GM19463 (cell line): ENCODE measurements around the gene RHBDF2.

Experiments used
- ATAC-seq: cut with Tn5 transposase; IDR thresholded peaks from one replicate; pipeline ENCODE4 v1.9.1; 2021; ENCODE audit warnings: mild to moderate bottlenecking, moderate library complexity; ENCODE audit not compliant: unreplicated experiment

Gene RHBDF2

DNA sequence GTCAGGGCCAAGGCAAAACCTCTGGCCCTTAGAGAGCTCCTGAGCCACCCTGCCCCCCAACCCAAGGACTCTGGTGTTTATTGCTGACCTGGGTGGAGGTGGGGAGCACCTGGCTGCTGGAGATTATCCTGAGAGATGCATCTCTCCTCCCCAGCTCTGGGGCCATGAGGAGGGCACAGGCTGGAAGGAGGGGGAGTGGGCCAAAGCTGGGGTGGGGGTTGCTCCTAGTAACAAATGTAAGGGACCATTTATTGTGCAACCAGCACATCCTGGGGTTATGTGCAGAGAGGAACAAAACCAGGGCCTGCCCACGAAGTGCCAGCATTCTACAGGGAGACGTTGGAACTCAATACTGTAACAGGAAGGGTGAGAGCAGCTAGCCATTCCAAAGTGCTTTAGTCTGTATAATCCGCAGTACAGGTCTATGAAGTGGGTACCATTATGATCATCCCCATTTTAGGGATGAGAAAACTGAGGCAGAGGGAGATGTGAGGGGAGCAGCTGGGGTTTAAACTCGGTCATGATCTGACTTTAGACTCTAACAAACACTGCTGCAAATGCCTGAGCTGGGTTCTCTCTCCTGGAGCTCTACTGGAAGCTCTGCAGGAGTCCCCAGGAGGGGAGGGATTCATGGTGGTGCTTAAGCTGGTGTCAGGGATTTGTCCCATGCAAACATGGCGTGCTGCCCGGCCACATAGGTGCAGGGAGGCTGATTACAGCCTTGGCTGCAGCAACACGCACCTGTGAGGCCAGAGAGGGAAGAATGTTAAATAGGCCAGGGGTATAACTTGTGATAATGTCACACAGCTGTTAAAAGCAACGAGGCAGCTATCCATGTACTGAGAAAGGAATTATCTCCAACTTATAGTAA is 1.4 kb upstream of the RHBDF2 start:
- no peak for ATAC-seq

GRCh38 chr17:76501827-76502307 is 644 bp upstream of the RHBDF2 start:
- no peak for ATAC-seq

DNA sequence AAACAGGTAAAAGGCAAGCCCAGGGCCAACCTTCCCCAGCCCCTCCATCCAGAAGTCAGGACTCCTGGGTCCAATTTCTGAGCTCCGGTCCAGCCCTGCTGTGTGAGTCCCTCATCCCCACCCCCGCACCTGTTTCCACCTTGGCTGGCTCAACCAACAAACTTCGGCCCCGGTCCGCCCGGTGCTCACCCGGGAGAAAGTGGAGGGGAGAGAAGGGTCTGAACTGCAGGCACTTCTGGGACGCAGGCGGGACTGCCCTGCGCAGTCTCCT is 541 bp downstream of the RHBDF2 start:
- ATAC-seq: peak; percentile 7

- ATAC-seq: no peak
Measured at GRCh38 chr17:76500074-76500746, 1.0 kb downstream of the RHBDF2 start.

- no peak for ATAC-seq
Measured at GRCh38 chr17:76499267-76499667, 2.0 kb downstream of the RHBDF2 start.

GRCh38 chr17:76498876-76499251 is 2.4 kb downstream of the RHBDF2 start:
- ATAC-seq: no peak

- no peak for ATAC-seq
Measured at GRCh38 chr17:76497979-76498875, 3.0 kb downstream of the RHBDF2 start.

DNA sequence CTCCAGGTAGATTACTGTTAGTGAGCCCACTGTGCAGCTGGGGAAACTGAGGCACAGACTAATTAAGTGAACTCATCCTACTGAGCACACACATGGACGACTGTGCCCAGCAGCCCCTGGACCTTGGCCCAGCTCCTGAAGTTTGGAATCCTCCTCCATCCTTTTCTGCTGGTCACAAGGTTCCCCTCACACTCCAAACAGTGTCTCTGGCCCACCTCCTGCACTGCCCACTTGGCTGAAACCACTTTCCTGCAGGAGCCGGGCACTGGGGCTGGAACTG is 3.6 kb downstream of the RHBDF2 start:
- no peak for ATAC-seq

GRCh38 chr17:76496464-76496863 is 4.8 kb downstream of the RHBDF2 start:
- no peak for ATAC-seq

DNA sequence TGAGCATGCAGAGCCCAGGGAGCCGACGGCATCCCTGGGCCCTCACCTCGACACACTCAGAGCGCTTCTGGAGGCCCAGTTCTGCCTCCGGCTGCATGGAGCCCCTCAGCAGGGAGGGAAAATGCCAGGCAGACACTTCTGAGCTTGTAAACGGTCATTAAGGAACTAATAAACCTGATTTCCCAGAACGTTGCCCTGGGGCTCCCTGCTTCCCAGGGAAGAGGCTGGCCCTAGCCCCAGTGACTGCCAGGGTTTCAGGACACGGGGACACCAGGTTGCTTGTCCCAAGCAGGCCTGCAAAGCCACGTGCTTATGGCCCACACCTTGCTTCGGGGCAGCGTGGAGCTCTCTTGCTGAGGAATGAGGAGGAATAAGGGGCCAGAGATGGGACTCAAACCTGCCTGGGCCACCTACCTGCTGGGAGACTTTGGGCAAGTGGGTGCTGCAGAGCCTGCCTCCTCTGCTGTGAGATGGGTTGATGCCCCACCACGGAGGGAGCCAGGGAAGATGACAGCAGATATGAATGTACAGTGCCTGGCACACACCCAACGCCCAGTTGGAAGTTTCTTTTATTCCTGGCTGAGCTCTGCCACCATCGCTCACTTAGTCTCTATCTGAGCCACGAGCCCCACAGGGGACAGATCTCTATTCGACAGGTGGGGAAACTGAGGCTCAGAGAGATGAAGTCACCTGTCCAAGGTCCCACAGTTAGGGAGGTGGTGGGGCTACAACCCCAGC is 5.4 kb downstream of the RHBDF2 start:
- ATAC-seq: no peak

DNA sequence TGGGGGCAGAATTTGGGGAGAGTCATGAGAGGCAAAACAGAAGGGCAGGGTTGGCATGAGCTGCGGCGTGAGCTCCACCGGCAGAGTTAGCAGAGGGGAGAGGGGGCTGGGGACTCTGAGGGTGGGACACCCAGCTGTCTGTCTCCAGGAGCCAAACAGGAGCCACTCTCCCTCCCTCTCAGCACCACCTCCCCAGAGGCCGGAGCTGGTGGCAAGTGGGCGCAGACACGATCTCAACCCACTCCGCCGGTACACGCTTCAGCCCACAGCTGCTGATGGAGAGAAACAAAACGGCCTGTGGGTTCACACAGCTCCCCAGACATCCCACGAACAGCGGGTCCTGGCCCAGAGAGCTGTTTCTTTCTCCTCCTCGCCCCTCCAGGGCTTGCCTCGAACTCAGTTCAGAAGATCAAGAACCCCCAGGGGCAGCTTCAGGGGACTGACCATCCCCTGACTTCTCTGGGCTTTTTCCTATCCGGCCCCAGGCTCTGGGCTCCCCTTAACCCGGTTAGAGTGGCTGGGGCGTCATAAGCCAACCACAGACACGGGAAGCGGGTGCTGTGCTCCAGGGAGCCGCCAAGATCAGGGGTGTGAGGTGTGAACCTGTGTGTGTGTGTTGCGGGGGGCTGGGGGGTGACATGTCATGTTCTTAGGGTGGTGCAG is 7.6 kb downstream of the RHBDF2 start:
- peak; percentile 1 for ATAC-seq

- peak; percentile 45 for ATAC-seq
Measured at GRCh38 chr17:76492989-76493501, 8.2 kb downstream of the RHBDF2 start.

- peak; percentile 53 for ATAC-seq
Measured at GRCh38 chr17:76492123-76492988, 8.9 kb downstream of the RHBDF2 start.

DNA sequence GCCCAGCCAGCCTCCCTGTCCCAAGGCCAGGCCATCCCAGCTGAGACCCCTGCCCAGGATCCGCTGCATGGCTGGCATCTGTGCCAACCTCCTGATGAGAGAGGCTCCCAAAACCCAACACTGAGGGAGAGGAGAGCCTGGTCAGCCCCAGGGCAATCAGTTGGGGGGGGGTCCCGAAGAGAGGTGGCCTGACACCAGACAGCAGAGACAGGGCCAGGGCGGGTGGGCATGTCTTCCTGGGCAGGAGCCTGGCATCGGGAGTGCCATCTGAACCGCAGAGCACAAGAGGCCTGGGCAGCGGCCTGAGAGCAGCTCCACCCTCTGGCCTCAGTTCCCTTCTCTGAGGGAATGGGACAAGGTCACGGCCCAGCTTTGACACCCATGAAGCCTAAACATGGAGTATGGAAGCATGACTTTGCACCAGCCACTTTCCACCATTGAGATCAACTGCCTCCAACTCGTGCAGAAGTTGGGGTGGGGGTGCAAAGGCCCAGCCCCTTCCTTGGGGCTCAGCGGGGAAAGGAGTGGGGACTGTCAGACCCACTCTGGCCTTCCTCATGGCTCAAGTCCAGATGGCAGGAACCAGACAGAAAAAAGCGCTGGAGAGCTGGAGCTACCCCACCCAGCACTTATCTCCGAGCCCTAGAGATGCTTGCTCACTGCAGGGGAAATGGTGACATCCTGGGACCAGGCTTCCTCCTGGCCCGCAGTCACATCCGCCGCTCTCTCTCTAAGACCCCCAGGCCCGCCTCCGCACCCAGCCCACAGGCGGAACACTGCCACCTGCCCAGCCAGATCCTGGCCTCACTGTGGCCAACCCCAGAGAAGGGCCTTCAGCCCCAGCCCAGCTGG is 9.7 kb downstream of the RHBDF2 start:
- ATAC-seq: peak; percentile 11

DNA sequence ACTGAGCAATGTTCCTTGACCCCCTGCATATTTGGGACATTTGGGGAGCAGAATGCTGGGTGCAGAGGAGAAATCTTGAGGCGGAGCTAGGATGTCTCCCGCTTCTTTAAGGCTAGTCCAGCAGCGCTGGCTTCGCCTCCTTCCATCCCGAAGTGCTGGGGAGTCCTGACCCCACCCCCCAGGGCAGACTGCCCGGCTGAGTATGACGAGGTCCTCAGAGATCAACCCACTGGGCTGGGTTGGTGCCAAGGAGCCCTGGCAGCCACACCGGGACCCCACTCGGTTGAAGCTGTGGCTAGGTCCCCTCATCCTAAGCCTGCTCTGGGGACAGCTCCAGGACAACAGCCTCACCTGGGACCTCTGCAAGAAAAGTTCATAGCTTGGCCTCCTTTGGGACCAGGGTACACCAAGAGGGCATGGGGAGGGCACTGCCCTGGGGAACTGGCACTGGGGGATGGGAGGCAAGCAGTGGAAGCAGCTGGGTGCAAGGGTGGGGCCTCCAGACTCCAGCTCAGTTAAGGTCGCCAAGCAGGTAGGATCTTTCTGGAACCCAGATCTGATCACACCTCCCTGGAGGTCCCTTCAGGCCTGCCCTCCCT is 11.0 kb downstream of the RHBDF2 start:
- no peak for ATAC-seq

- no peak for ATAC-seq
Measured at GRCh38 chr17:76487451-76488192, 13.6 kb downstream of the RHBDF2 start.

DNA sequence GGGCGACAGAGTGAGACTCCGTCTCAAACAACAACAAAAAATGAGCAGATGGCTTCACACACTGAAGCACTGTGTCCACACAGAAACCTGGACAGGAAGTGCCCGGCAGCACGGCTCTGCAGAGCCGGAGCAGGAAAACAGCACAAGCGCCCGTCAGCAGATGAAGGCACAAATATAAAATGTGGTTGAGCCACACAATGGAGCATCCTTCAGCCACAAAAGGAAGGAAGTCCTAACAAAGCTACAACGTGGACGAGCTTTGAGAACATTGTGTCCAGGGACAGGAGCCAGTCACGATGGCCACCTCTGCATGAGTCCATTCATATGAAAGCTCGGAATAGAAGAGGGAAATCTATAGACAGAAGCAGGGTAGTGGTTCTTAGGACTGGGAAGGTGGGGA is 15.7 kb downstream of the RHBDF2 start:
- ATAC-seq: no peak
